Activated naive CD8-positive, alpha-beta T cell treated with anti-CD3 and anti-CD28 coated beads, Interleukin-2, amount 10 ng/mL, durations not matched to agents 7 days and 5 days (primary cell): ENCODE results near the gene MYLK4. TPM values are rescaled to one million over a fixed set of nuclear protein-coding genes. Genes with fewer than 3 reads are reported as not detected.

Experiments used
- ATAC-seq: fragments of 150-1000 bp; cut with Tn5 transposase; one replicate; pipeline ENCODE4 v1.10.0; 2021; ENCODE audit warnings: low read depth, moderate library complexity
- POLR2A ChIA-PET: fragments of 350-600 bp; sonication (Branson Sonifier 250); formaldehyde crosslinking; loops from one replicate; lab custom pipeline; 2021; ENCODE audit warnings: antibody characterized with exemption; lab: Charles Lee
- DNase-seq: peaks from one replicate; pipeline ENCODE4 v3.0.0; 2021
- H3K27ac Mint-ChIP-seq: one replicate; pipeline ENCODE4 v1.8.0; 2022; ENCODE audit warnings: mild to moderate bottlenecking, mixed read lengths
- H3K27me3 Mint-ChIP-seq: one replicate; pipeline ENCODE4 v1.8.0; 2022; ENCODE audit warnings: mild to moderate bottlenecking, moderate library complexity, mixed read lengths
- H3K36me3 Mint-ChIP-seq: one replicate; pipeline ENCODE4 v1.8.0; 2021; ENCODE audit warnings: mild to moderate bottlenecking, mixed read lengths
- H3K4me1 Mint-ChIP-seq: one replicate; pipeline ENCODE4 v1.8.0; 2021; ENCODE audit warnings: mixed read lengths
- H3K4me3 Mint-ChIP-seq: one replicate; pipeline ENCODE4 v1.8.0; 2022; ENCODE audit warnings: mild to moderate bottlenecking, moderate library complexity, mixed read lengths
- H3K9me3 Mint-ChIP-seq: one replicate; pipeline ENCODE4 v1.8.0; 2021; ENCODE audit warnings: mixed read lengths
- total RNA-seq, 2 experiments: library from RNA; stranded (reverse); gene quantifications; one replicate each; pipeline ENCODE4 v1.2.3, GENCODE V29; 2021

MYLK4 gene
- total RNA-seq, 2 experiments from 2014 or later, result 0.33 to 0.62 TPM

DNA sequence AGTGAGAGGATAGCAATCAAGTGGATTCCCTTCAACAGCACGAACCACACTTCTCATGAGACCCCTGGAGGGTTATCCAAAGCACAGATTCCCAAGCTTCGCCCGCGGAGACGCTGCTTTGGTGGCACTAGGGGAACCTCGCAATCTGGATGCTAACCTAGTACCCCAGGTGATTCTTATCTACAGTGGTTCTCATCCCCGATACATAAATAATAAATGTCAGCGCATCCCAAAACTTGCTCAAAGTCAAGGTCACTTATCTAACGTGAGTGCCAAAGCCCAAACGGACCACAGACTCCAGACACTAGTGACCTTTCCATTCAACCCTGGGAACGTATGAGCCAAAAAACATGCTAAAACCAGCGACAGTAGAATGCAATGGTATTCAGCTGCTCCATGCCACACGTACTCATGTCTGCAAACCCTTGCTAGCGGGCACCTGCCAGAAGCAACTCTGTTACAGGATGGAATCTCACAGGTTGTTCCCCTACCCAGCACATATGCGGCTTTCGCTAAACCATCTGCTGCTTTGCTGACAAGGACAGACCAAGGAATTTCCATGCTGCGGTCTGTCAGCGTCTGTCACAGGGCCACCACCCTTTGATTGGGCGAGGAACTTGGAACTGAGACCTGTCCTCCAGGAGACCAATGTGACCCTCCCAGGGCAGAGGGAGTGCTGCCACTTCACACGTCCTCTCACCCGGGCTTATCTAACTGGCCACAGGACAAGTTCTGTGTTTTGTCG is 16.8 kb downstream of the MYLK4 start:
- H3K27me3 Mint-ChIP-seq, result peaks cover 7% of the 10 kb centered on the region
- H3K36me3 Mint-ChIP-seq, result no peaks in the 10 kb centered on the region
- H3K27ac Mint-ChIP-seq, result no peak overlapping the region
- ATAC-seq (no peak), DNase-seq (no peak)
- no peaks in the 10 kb centered on the region for H3K9me3 Mint-ChIP-seq
- POLR2A ChIA-PET, result no interaction called here
- H3K4me1 Mint-ChIP-seq, result peaks cover 17% of the 10 kb centered on the region
- H3K4me3 Mint-ChIP-seq, result no peak overlapping the region

DNA sequence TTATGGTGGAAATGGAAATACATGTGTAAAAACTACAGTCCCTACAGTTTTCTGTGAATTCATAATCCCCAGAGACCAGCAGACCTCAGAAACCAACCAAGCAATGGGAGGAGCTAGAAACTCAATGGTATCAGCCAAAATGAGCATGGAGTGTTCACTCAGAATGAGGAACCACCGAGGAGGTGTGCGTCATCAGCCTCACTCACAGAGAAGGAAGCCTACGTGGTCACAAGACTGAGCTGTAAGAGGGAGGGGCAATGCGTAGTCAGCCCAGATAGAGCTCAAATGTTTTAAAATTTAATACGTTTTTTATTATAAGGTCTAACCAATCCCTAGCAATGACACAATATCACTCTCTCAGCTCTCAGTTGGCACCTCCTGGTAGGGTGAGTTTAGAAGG is 17.4 kb downstream of the MYLK4 start:
- DNase-seq, result no peak
- no peaks in the 10 kb centered on the region for H3K36me3 Mint-ChIP-seq
- H3K4me1 Mint-ChIP-seq, result peaks cover 18% of the 10 kb centered on the region

DNA sequence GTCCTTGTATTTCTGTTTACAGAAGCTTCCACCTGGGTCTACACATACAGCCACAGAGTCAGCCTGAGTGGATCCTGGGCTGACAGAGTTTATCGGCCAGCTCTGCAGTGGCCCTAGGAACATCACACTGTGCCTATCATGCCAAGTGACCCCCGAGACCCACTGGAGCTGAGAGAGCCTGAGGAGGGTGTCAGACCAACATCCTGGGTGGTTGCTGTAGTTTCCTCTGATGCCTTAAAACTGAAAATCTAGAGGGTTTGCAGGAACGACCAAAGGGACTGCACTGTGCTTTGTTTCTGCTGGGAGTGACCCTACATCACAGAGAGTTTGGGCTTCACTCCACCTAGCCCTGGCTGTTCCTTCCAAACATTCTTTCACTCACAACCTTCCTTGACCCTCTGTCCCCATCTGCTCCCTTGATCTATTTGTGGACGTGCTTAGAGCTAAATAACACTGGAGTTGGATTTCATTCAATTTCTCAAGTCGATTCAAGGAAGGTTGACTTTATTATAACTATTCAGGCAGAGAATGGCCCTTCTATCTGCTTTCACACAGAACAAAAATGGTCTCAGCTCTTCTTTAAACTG is 18.1 kb downstream of the MYLK4 start:
- H3K27ac Mint-ChIP-seq, result no peak overlapping the region
- no peaks in the 10 kb centered on the region for H3K36me3 Mint-ChIP-seq
- H3K4me3 Mint-ChIP-seq, result no peak overlapping the region
- peaks cover 7% of the 10 kb centered on the region for H3K27me3 Mint-ChIP-seq
- DNase-seq (no peak), ATAC-seq (no peak)
- H3K4me1 Mint-ChIP-seq, result peaks cover 16% of the 10 kb centered on the region
- POLR2A ChIA-PET, result interaction anchor here (1.1 kb wide), 1 partner anchor 331 kb away, joined by 3 read pairs; no protein-coding TSS in a partner anchor
- no peaks in the 10 kb centered on the region for H3K9me3 Mint-ChIP-seq

More for the DNA sequence above, 17.4 kb downstream of the MYLK4 start:
- peak overlapping the region; percentile 33 for H3K27ac Mint-ChIP-seq
- POLR2A ChIA-PET, result no interaction called here
- H3K4me3 Mint-ChIP-seq, result no peak overlapping the region
- peak; percentile 95 for ATAC-seq
- peaks cover 7% of the 10 kb centered on the region for H3K27me3 Mint-ChIP-seq
- no peaks in the 10 kb centered on the region for H3K9me3 Mint-ChIP-seq

DNA sequence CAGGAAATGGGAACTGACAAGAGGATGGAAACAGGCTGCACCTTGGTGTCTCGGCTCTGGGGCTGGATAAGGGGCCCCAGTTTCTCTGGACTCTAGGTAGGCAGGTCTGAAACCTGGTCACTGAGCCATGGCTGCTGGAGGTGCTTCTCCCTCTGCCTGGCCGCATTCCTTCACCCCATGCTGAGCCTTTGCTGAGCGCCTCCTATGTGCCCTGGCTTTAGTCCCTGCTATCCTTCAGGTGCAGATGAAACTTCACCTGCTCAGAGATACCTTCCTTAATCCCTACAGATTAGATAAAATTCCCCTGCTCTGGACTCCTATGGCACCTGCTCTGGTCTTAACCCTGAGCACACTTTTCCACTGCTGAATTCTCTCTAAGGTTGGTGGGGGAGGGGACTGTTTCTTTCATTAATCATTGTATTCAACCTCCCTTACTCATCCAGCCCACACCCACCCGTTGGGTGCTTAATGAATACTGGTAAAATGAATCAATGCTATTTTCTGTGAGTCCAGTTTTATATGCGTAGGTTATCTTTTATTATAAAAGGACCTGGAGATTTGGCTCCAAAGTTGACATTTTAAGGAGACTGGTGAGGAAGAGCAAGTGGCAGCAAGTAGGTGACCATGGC is 19.3 kb downstream of the MYLK4 start:
- H3K36me3 Mint-ChIP-seq, result no peaks in the 10 kb centered on the region
- DNase-seq (no peak), ATAC-seq (no peak)
- H3K27ac Mint-ChIP-seq, result no peak overlapping the region
- no peak overlapping the region for H3K4me3 Mint-ChIP-seq
- H3K9me3 Mint-ChIP-seq, result no peaks in the 10 kb centered on the region
- POLR2A ChIA-PET, result interaction anchor here (1.1 kb wide), 1 partner anchor 332 kb away, joined by 3 read pairs; no protein-coding TSS in a partner anchor
- peaks cover 14% of the 10 kb centered on the region for H3K4me1 Mint-ChIP-seq
- H3K27me3 Mint-ChIP-seq, result no peaks in the 10 kb centered on the region

DNA sequence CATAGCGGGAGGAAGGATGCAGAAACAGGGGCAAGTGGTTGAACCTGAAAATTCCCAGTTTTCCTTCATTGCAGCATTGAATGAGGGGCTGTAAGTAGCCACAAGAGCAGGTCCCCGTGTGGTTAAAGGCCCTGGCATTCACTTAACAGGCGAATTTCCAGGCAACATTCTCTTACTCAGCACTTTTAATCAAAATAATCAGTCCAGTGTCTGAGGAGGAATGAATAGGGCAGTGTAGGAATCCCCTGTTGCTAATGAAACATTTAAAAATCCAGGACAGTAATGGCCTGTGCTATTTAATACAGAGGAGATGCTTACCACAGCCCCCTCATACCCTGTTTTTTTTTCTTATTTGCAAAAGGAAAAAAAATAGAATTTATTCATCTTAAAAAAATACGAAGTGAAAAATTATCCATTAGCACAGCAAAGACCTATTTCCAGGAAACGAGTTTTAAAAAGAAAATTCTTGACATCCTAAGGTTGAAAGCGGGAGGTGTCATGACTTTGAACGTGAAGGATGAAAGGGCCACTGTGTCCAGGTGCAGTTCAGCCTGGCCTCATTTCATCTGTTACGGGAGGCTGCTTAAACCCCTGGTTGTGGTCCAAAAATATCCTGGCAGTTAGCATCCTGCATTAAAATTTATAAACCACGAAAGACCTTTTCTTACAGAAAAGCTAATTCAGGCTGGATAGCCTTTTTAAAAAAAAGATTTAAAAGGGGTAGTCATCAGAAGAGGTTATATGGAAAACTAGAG is 20.2 kb downstream of the MYLK4 start:
- peaks cover 17% of the 10 kb centered on the region for H3K4me1 Mint-ChIP-seq
- no peaks in the 10 kb centered on the region for H3K9me3 Mint-ChIP-seq
- POLR2A ChIA-PET, result no interaction called here
- ATAC-seq, result no peak
- DNase-seq, result no peak
- H3K27ac Mint-ChIP-seq, result no peak overlapping the region
- H3K27me3 Mint-ChIP-seq, result no peaks in the 10 kb centered on the region
- no peak overlapping the region for H3K4me3 Mint-ChIP-seq
- H3K36me3 Mint-ChIP-seq, result no peaks in the 10 kb centered on the region

DNA sequence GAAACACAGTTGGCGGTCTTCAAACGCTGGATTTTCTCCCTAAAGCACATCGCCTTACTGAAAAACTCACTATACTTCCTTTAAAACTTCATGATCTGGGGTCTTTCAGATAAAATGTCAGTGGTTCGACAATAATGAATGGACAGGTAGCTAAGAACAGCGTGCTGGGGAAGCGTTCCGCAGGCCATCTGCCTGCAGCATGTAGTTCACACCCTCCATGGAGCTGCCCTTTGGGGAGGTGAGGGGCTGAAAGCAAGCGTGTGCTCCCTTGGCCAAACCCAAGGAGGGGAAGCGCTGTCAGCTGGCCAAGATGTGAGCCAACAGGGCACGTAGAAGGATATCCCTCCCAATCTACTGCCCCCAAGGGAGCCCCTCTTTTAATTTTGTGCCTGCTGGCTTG is 20.8 kb downstream of the MYLK4 start:
- POLR2A ChIA-PET, result no interaction called here
- peaks cover 17% of the 10 kb centered on the region for H3K4me1 Mint-ChIP-seq
- no peak for ATAC-seq
- H3K36me3 Mint-ChIP-seq, result no peaks in the 10 kb centered on the region
- H3K27ac Mint-ChIP-seq, result no peak overlapping the region
- H3K9me3 Mint-ChIP-seq, result no peaks in the 10 kb centered on the region
- H3K27me3 Mint-ChIP-seq, result peaks cover 3% of the 10 kb centered on the region
- no peak for DNase-seq
- no peak overlapping the region for H3K4me3 Mint-ChIP-seq

DNA sequence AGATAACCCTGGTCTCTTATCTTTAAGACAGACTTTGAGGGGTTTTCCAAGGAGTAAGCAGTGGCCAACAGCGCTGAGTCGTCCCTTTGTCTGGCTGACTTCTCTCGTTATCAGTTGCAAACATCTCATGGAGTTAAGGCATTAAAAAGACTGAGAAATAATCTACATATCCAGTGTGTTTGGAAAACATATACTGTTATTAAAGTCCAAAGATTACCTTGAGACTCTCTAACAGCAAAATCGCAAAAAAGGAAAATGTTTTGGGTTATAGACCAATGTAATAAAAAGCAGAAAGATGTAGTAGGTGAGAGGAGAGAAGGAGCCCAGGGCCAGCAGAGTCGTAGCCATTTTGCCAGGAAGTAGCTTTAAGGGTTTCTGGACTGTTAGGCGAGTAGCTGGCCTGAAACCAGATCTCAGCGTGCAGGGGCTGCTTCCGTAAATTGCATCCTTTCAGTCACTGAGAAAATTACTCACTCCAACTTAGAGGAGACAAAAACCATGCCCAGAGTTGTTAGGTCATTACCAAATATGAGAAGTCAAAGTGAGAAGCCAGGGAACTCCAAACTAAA is 24.6 kb downstream of the MYLK4 start:
- Mint-ChIP-seq H3K36me3 (no peaks in the 10 kb centered on the region), H3K27me3 (peaks cover 6% of the 10 kb centered on the region), H3K4me1 (peaks cover 6% of the 10 kb centered on the region), H3K4me3 (no peak overlapping the region), H3K27ac (no peak overlapping the region), H3K9me3 (no peaks in the 10 kb centered on the region)
- ATAC-seq (no peak), DNase-seq (no peak)
- POLR2A ChIA-PET, result interaction anchor here (1.0 kb wide), 1 partner anchor 17 kb away, joined by 3 read pairs; no protein-coding TSS in a partner anchor

DNA sequence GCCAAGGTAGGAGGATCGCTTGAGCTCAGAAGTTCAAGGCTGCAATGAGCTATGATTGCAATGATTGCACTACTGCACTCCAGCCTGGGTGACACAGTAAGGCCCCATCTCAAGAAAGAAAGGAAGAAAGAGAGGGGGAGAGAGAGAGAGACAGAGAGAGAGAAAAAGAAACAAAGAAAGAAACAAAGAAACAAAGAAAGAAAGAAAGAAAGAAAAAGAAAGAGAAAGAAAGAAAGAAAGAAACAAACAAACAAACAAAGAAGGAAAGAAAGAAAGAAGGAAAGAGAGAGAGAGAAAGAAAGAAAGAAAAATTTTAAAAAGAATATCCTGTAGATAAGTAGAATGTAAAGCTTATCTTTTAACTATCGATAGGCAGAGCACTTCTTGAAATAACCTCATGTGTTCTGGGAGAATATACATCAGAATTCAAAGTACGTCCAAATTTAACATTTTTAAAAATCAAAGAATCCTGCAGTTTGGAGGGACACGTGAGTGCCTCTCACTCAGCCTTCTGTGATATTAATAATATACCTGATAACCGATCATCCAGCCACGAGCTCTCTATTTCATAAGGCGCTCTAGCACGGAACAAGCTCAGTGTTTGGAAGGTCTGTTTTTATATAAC is 25.2 kb downstream of the MYLK4 start:
- ATAC-seq, result no peak
- Mint-ChIP-seq H3K36me3 (no peaks in the 10 kb centered on the region), H3K27ac (no peak overlapping the region), H3K4me3 (no peak overlapping the region), H3K27me3 (peaks cover 6% of the 10 kb centered on the region), H3K4me1 (peaks cover 6% of the 10 kb centered on the region), H3K9me3 (no peaks in the 10 kb centered on the region)
- DNase-seq, result no peak
- POLR2A ChIA-PET, result interaction anchor here (1.0 kb wide), 1 partner anchor 18 kb away, joined by 3 read pairs; no protein-coding TSS in a partner anchor

DNA sequence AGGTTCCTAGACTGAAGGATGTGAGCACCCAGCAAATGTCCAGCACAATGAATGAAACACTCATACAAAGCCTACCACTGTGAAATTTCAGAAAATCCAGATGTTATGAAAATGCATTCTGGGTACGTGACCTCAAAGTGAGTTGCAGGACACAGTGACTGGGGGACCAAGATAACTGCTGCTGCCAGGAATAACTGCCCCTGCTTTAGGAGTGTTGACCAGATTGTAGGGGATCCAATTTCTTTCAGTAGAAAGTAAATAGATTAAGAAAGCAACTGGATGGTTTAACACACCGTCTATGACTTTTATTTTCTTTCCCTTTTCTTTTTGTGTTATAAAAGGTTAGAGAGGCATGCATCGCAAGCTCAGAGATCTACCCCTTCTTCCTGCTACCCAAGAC is 29.5 kb downstream of the MYLK4 start:
- ATAC-seq, result no peak
- no peaks in the 10 kb centered on the region for H3K9me3 Mint-ChIP-seq
- DNase-seq, result no peak
- POLR2A ChIA-PET, result no interaction called here
- H3K27me3 Mint-ChIP-seq, result peaks cover 6% of the 10 kb centered on the region
- H3K4me1 Mint-ChIP-seq, result peaks cover 2% of the 10 kb centered on the region
- no peaks in the 10 kb centered on the region for H3K36me3 Mint-ChIP-seq
- no peak overlapping the region for H3K4me3 Mint-ChIP-seq
- no peak overlapping the region for H3K27ac Mint-ChIP-seq

DNA sequence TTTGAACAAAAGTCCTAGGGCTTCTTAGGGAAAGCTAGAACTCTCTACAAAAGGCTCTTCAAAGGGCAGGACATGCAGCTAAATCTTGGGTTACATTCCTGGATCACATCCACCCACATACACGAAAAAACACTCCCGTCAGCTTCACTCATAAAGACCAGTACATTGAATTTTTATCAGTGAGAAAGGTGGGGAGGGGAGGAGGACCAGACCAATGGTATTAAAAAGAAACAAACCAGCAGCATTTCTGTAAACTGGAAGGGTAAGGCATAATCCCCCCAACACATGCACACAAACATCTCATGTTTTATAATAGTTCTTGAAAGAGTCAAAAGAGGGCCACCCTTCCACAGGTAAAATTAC is 31.6 kb downstream of the MYLK4 start:
- no peaks in the 10 kb centered on the region for H3K4me1 Mint-ChIP-seq
- peaks cover 3% of the 10 kb centered on the region for H3K27me3 Mint-ChIP-seq
- H3K4me3 Mint-ChIP-seq, result no peak overlapping the region
- no peak for ATAC-seq
- no peaks in the 10 kb centered on the region for H3K36me3 Mint-ChIP-seq
- POLR2A ChIA-PET, result no interaction called here
- DNase-seq, result no peak
- no peak overlapping the region for H3K27ac Mint-ChIP-seq
- no peaks in the 10 kb centered on the region for H3K9me3 Mint-ChIP-seq

DNA sequence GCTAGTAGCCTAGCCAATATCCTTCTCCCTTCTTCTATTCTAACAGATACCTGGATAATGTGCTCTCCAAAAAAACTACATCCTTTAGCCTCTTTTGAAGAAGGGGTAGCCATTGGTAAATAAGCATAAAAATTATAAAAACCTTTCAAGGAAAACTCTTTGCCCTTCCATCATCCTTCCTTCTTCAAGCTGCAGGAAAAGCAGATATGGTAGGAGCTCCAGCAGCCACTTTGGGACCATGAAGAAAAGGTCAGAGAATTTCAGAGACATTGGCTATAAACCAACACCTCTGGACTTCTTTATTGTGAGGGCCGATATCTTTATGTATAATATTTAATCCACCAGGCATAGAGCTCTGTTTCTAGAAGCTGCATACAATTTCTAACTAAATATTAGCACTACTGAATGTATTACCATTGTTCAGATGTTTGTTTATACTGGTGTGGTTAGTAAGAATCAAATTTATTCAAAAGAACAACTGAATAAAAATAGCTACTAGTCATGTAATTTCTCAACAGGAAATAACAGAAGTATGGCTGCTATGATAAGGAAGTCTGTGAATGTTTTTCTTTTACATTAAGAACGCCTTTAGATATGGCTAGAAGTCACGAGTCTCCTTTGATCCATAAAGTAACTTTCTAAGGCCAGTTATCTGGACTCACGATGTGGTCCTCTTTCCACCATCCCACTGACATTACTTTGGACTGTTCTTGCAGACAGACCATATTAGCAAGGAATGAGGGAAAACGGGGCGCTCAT is 32.2 kb downstream of the MYLK4 start:
- H3K4me3 Mint-ChIP-seq, result no peak overlapping the region
- no peaks in the 10 kb centered on the region for H3K36me3 Mint-ChIP-seq
- H3K9me3 Mint-ChIP-seq, result no peaks in the 10 kb centered on the region
- no peaks in the 10 kb centered on the region for H3K4me1 Mint-ChIP-seq
- H3K27ac Mint-ChIP-seq, result no peak overlapping the region
- peaks cover 3% of the 10 kb centered on the region for H3K27me3 Mint-ChIP-seq
- POLR2A ChIA-PET, result no interaction called here
- DNase-seq (no peak), ATAC-seq (no peak)

DNA sequence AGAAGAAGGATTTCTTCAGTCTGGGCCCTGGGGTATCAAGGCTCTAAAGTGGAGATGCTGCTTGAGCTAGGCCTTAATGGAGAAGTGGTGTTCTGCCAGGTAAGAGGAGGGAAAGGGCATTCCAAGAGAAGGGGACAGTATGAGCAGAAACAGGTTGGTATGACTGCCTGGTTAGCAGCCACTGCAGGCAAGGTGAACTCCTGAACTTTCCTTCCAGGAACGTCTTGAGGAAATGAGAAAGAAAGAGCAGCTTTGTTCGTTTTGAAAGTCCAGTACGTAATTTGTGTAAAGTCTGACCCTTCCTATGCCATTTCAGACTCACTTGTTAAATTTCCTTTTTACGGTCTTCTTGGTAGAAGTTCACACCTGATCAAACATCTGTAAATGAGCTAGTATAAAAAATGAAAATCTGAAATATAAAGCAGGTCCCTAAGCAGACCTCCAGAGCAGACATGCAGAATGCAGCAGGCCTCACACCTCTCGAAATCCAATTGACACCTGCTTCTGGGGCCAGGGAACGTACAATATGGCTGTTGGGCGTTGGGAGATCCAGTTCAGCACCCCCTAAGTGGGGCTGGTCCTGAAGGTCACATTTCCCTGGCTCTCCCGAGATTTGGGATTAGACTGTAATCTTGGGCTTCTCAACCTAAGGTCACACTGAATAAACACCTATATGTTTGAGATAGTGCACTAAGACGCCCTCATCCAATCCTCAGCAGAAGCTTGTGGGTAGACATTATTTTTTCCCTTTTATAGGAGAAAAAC is 33.6 kb downstream of the MYLK4 start:
- no peaks in the 10 kb centered on the region for H3K36me3 Mint-ChIP-seq
- POLR2A ChIA-PET, result no interaction called here
- ATAC-seq, result no peak
- no peak overlapping the region for H3K4me3 Mint-ChIP-seq
- peaks cover 2% of the 10 kb centered on the region for H3K27me3 Mint-ChIP-seq
- H3K4me1 Mint-ChIP-seq, result no peaks in the 10 kb centered on the region
- DNase-seq, result no peak
- H3K9me3 Mint-ChIP-seq, result no peaks in the 10 kb centered on the region
- H3K27ac Mint-ChIP-seq, result no peak overlapping the region
